Uterus (tissue), 2 donors: ENCODE measurements around the gene NLGN2.

Experiments
- CTCF ChIP-seq, 4 experiments: fragments of 200-600 bp in 2 of 4; fragments of 450-650 bp in 2 of 4; sonication (generic) in 2 of 4; IDR thresholded peaks; one replicate each; pipeline ENCODE4 v1.5.1; 2016 to 2019; ENCODE audit warnings: antibody characterized with exemption in 4 of 4, mild to moderate bottlenecking in 2 of 4, moderate library complexity in 1 of 4
- POLR2A ChIP-seq, 2 donors: fragments of 450-650 bp; IDR thresholded peaks; one replicate each; pipeline ENCODE4 v1.6.1; 2016; ENCODE audit warnings: antibody characterized with exemption in 2 of 2, mild to moderate bottlenecking in 1 of 2, moderate library complexity in 1 of 2

DNA sequence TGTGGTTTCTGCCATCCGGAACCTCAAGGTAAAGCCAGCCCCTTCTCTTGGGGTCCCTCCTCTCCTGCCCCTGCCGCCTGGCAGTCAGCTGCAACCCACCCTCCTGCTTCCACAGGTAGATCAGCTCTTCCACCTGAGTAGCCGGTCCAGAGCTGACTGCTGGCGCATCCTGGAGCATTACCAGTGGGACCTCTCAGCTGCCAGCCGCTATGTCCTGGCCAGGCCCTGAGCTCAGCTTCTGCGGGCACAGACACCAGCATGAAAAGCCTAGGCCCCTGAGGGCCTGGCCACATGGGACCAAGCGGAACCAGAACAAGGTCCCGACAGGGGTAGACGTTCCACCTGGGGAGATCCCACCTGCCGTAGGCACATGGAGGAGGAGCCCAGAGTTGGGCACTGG is 18.8 kb upstream of the NLGN2 start:
- TF ChIP-seq CTCF (IDR thresholded peaks at IDR 0.05) (no peak), POLR2A (IDR thresholded peaks at IDR 0.05) (no peak)
